WTC11 (cell line): Measurements from ENCODE around the gene CCBE1. TPM values are rescaled to one million over a fixed set of nuclear protein-coding genes. Genes with fewer than 3 reads are reported as not detected.

Source experiments
- ATAC-seq: fragments of 200-7000 bp; cut with Tn5 transposase; 2 replicates; pipeline ENCODE4 v1.10.0; 2021; ENCODE audit warnings: mild to moderate bottlenecking, moderate library complexity
- CTCF ChIA-PET: fragments of 300-600 bp; sonication (Branson Sonifier 250); formaldehyde crosslinking; loops from one replicate; lab custom pipeline; 2021; ENCODE audit warnings: antibody characterized with exemption; lab: Charles Lee
- POLR2A ChIA-PET: fragments of 350-600 bp; sonication (Branson Sonifier 250); formaldehyde crosslinking; loops from one replicate; lab custom pipeline; 2021; ENCODE audit warnings: antibody characterized with exemption; lab: Charles Lee
- DNase-seq: peaks from one replicate; pipeline ENCODE4 v3.0.0; 2021; ENCODE audit warnings: low spot score
- H3K27ac Mint-ChIP-seq: 2 replicates; pipeline ENCODE4 v1.8.0; 2021; ENCODE audit warnings: mixed read lengths
- H3K27me3 Mint-ChIP-seq: 2 replicates; pipeline ENCODE4 v1.8.0; 2021; ENCODE audit warnings: low read depth, mild to moderate bottlenecking, moderate library complexity, mixed read lengths
- H3K36me3 Mint-ChIP-seq: 2 replicates; pipeline ENCODE4 v1.8.0; 2021; ENCODE audit warnings: mixed read lengths
- H3K4me1 Mint-ChIP-seq: 2 replicates; pipeline ENCODE4 v1.8.0; 2022; ENCODE audit warnings: mixed read lengths
- H3K4me3 Mint-ChIP-seq: 2 replicates; pipeline ENCODE4 v1.8.0; 2021; ENCODE audit warnings: mild to moderate bottlenecking, moderate library complexity, mixed read lengths
- H3K9me3 Mint-ChIP-seq: 2 replicates; pipeline ENCODE4 v1.8.0; 2021; ENCODE audit warnings: mixed read lengths
- GABPB1 ChIP-seq: sonication (generic); formaldehyde crosslinking; IDR thresholded peaks from 2 replicates; pipeline ENCODE4 v1.8.1; 2023; ENCODE audit warnings: mild to moderate bottlenecking, missing genetic modification reagents
- GRHL2 ChIP-seq: fragments of 250-450 bp; sonication (Bioruptor Pico); IDR thresholded peaks from 2 replicates; pipeline ENCODE4 v1.8.0; 2022; ENCODE audit warnings: mild to moderate bottlenecking, moderate library complexity; ENCODE audit not compliant: insufficient replicate concordance, severe bottlenecking
- HMGA2 ChIP-seq: fragments of 250-450 bp; sonication (Bioruptor Pico); IDR thresholded peaks from 2 replicates; pipeline ENCODE4 v1.4.0; 2021; ENCODE audit warnings: mild to moderate bottlenecking, moderate library complexity
- JAZF1 ChIP-seq: fragments of 250-450 bp; sonication (Bioruptor Pico); IDR thresholded peaks from 2 replicates; pipeline ENCODE4 v1.9.0; 2021; ENCODE audit warnings: moderate library complexity, mild to moderate bottlenecking, inconsistent platforms
- NFATC4 ChIP-seq: fragments of 250-450 bp; sonication (Bioruptor Pico); IDR thresholded peaks from 2 replicates; pipeline ENCODE4 v1.9.0; 2021; ENCODE audit warnings: mild to moderate bottlenecking
- NFE2L1 ChIP-seq: sonication (generic); formaldehyde crosslinking; IDR thresholded peaks from 2 replicates; pipeline ENCODE4 v1.8.1; 2023; ENCODE audit warnings: missing genetic modification reagents
- NR2C2 ChIP-seq: sonication (generic); formaldehyde crosslinking; IDR thresholded peaks from 2 replicates; pipeline ENCODE4 v1.8.0; 2022; ENCODE audit warnings: mild to moderate bottlenecking, missing genetic modification reagents
- SMAD4 ChIP-seq: sonication (generic); formaldehyde crosslinking; IDR thresholded peaks from 2 replicates; pipeline ENCODE4 v1.8.0; 2022; ENCODE audit warnings: mild to moderate bottlenecking, missing genetic modification reagents
- SOX15 ChIP-seq: fragments of 250-450 bp; sonication (Bioruptor Pico); IDR thresholded peaks from 2 replicates; pipeline ENCODE4 v1.9.0; 2021; ENCODE audit warnings: mild to moderate bottlenecking
- TEAD1 ChIP-seq: sonication (generic); formaldehyde crosslinking; IDR thresholded peaks from 2 replicates; pipeline ENCODE4 v1.8.0; 2022; ENCODE audit warnings: mild to moderate bottlenecking, missing genetic modification reagents
- TEAD4 ChIP-seq: sonication (generic); formaldehyde crosslinking; IDR thresholded peaks from 2 replicates; pipeline ENCODE4 v1.8.0; 2022; ENCODE audit warnings: mild to moderate bottlenecking, missing genetic modification reagents
- ZBTB21 ChIP-seq: sonication (generic); formaldehyde crosslinking; IDR thresholded peaks from 2 replicates; pipeline ENCODE4 v1.8.1; 2023; ENCODE audit warnings: mild to moderate bottlenecking, missing genetic modification reagents, borderline replicate concordance
- ZNF121 ChIP-seq: sonication (generic); formaldehyde crosslinking; IDR thresholded peaks from 2 replicates; pipeline ENCODE4 v1.8.0; 2023; ENCODE audit warnings: missing genetic modification reagents
- ZNF263 ChIP-seq: sonication (generic); formaldehyde crosslinking; IDR thresholded peaks from 2 replicates; pipeline ENCODE4 v1.8.1; 2022; ENCODE audit warnings: low read depth, mild to moderate bottlenecking, moderate library complexity, missing genetic modification reagents
- total RNA-seq: library from RNA; stranded (reverse); gene quantifications from 3 replicates; pipeline ENCODE4 v1.2.3, GENCODE V29; 2021
- TF ChIP-seq, protein P1 (sequence below): fragments of 250-450 bp; sonication (Bioruptor Pico); IDR thresholded peaks from 2 replicates; pipeline ENCODE4 v2.1.2; 2022; ENCODE audit warnings: mild to moderate bottlenecking, moderate library complexity
- TF ChIP-seq, protein P2 (sequence below): sonication (generic); formaldehyde crosslinking; IDR thresholded peaks from 2 replicates; pipeline ENCODE4 v1.8.1; 2022; ENCODE audit warnings: mild to moderate bottlenecking, moderate library complexity, missing genetic modification reagents
- TF ChIP-seq, protein P3 (sequence below): sonication (generic); formaldehyde crosslinking; IDR thresholded peaks from 2 replicates; pipeline ENCODE4 v1.8.1; 2023; ENCODE audit warnings: mild to moderate bottlenecking, missing genetic modification reagents
- TF ChIP-seq, protein P4 (sequence below): fragments of 250-450 bp; sonication (Bioruptor Pico); IDR thresholded peaks from 2 replicates; pipeline ENCODE4 v1.9.0; 2021; ENCODE audit warnings: mild to moderate bottlenecking, borderline replicate concordance
- TF ChIP-seq, protein P5 (sequence below): sonication (generic); formaldehyde crosslinking; IDR thresholded peaks from 2 replicates; pipeline ENCODE4 v1.8.1; 2022; ENCODE audit warnings: mild to moderate bottlenecking, missing genetic modification reagents, moderate library complexity, borderline replicate concordance
- TF ChIP-seq, protein P6 (sequence below): fragments of 250-450 bp; sonication (Bioruptor Pico); IDR thresholded peaks from 2 replicates; pipeline ENCODE4 v1.9.0; 2021; ENCODE audit warnings: mild to moderate bottlenecking
- TF ChIP-seq, protein P7 (sequence below): sonication (generic); formaldehyde crosslinking; IDR thresholded peaks from 2 replicates; pipeline ENCODE4 v1.8.1; 2023; ENCODE audit warnings: mild to moderate bottlenecking, moderate library complexity, missing genetic modification reagents
- TF ChIP-seq, protein P8 (sequence below): sonication (generic); formaldehyde crosslinking; IDR thresholded peaks from 2 replicates; pipeline ENCODE4 v1.8.1; 2023; ENCODE audit warnings: mild to moderate bottlenecking, missing genetic modification reagents, moderate library complexity

Gene CCBE1
- total RNA-seq, 1 experiment from 2014 or later, result 9.7 TPM

DNA sequence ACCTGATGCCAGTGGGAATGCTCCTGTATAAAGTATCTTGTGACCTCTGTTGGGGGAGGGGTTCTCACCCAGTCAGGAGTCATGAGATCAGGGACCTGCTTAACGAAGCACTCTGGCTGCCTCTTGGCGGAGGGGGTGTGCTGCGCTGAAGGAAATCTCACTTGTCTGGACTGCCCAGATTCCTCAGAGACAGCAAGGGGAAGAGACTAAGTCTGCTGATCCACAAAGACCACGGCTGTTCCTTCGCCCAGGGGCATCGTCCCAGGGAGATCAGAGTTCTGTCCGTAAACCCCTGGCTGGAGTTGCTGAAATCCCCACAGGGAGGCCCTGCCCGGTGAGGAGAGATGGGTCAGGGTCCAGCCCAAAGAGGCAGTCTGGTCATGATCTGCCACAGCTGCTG, 168.4 kb downstream of the CCBE1 start:
- H3K27ac Mint-ChIP-seq, result no peak overlapping the region
- no peaks in the 10 kb centered on the region for H3K36me3 Mint-ChIP-seq
- ChIA-PET POLR2A (no interaction called here), CTCF (interaction anchor here (1.5 kb wide), 1 partner anchor 295 kb away, joined by 3 read pairs; no protein-coding TSS in a partner anchor)
- TF ChIP-seq ZNF121 (CRISPR knock-in tag) (no peak), GABPB1 (CRISPR knock-in tag) (no peak), ZBTB21 (no peak), TEAD1 (CRISPR knock-in tag) (no peak), SOX15 (CRISPR knock-in tag) (no peak), NFATC4 (CRISPR knock-in tag) (no peak), NR2C2 (CRISPR knock-in tag) (no peak), TEAD4 (CRISPR knock-in tag) (no peak), HMGA2 (CRISPR knock-in tag) (no peak), ZNF263 (no peak), NFE2L1 (no peak)
- TF ChIP-seq, protein P1, sequence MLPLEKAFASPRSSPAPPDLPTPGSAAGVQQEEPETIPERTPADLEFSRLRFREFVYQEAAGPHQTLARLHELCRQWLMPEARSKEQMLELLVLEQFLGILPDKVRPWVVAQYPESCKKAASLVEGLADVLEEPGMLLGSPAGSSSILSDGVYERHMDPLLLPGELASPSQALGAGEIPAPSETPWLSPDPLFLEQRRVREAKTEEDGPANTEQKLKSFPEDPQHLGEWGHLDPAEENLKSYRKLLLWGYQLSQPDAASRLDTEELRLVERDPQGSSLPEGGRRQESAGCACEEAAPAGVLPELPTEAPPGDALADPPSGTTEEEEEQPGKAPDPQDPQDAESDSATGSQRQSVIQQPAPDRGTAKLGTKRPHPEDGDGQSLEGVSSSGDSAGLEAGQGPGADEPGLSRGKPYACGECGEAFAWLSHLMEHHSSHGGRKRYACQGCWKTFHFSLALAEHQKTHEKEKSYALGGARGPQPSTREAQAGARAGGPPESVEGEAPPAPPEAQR (CRISPR knock-in tag), result no peak
- TF ChIP-seq, protein P2, sequence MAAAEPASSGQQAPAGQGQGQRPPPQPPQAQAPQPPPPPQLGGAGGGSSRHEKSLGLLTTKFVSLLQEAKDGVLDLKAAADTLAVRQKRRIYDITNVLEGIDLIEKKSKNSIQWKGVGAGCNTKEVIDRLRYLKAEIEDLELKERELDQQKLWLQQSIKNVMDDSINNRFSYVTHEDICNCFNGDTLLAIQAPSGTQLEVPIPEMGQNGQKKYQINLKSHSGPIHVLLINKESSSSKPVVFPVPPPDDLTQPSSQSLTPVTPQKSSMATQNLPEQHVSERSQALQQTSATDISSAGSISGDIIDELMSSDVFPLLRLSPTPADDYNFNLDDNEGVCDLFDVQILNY, result no peak
- TF ChIP-seq, protein P3, sequence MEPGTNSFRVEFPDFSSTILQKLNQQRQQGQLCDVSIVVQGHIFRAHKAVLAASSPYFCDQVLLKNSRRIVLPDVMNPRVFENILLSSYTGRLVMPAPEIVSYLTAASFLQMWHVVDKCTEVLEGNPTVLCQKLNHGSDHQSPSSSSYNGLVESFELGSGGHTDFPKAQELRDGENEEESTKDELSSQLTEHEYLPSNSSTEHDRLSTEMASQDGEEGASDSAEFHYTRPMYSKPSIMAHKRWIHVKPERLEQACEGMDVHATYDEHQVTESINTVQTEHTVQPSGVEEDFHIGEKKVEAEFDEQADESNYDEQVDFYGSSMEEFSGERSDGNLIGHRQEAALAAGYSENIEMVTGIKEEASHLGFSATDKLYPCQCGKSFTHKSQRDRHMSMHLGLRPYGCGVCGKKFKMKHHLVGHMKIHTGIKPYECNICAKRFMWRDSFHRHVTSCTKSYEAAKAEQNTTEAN, result no peak
- TF ChIP-seq, protein P4, sequence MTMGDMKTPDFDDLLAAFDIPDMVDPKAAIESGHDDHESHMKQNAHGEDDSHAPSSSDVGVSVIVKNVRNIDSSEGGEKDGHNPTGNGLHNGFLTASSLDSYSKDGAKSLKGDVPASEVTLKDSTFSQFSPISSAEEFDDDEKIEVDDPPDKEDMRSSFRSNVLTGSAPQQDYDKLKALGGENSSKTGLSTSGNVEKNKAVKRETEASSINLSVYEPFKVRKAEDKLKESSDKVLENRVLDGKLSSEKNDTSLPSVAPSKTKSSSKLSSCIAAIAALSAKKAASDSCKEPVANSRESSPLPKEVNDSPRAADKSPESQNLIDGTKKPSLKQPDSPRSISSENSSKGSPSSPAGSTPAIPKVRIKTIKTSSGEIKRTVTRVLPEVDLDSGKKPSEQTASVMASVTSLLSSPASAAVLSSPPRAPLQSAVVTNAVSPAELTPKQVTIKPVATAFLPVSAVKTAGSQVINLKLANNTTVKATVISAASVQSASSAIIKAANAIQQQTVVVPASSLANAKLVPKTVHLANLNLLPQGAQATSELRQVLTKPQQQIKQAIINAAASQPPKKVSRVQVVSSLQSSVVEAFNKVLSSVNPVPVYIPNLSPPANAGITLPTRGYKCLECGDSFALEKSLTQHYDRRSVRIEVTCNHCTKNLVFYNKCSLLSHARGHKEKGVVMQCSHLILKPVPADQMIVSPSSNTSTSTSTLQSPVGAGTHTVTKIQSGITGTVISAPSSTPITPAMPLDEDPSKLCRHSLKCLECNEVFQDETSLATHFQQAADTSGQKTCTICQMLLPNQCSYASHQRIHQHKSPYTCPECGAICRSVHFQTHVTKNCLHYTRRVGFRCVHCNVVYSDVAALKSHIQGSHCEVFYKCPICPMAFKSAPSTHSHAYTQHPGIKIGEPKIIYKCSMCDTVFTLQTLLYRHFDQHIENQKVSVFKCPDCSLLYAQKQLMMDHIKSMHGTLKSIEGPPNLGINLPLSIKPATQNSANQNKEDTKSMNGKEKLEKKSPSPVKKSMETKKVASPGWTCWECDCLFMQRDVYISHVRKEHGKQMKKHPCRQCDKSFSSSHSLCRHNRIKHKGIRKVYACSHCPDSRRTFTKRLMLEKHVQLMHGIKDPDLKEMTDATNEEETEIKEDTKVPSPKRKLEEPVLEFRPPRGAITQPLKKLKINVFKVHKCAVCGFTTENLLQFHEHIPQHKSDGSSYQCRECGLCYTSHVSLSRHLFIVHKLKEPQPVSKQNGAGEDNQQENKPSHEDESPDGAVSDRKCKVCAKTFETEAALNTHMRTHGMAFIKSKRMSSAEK, result no peak
- TF ChIP-seq, protein P5, sequence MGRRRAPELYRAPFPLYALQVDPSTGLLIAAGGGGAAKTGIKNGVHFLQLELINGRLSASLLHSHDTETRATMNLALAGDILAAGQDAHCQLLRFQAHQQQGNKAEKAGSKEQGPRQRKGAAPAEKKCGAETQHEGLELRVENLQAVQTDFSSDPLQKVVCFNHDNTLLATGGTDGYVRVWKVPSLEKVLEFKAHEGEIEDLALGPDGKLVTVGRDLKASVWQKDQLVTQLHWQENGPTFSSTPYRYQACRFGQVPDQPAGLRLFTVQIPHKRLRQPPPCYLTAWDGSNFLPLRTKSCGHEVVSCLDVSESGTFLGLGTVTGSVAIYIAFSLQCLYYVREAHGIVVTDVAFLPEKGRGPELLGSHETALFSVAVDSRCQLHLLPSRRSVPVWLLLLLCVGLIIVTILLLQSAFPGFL (CRISPR knock-in tag), result no peak
- no peak for ATAC-seq
- no peak overlapping the region for H3K4me3 Mint-ChIP-seq
- H3K4me1 Mint-ChIP-seq, result no peaks in the 10 kb centered on the region
- no peaks in the 10 kb centered on the region; the same call in 1 of the 2 replicates for H3K27me3 Mint-ChIP-seq
- H3K9me3 Mint-ChIP-seq, result peaks cover 23% of the 10 kb centered on the region
- no peak for DNase-seq

DNA sequence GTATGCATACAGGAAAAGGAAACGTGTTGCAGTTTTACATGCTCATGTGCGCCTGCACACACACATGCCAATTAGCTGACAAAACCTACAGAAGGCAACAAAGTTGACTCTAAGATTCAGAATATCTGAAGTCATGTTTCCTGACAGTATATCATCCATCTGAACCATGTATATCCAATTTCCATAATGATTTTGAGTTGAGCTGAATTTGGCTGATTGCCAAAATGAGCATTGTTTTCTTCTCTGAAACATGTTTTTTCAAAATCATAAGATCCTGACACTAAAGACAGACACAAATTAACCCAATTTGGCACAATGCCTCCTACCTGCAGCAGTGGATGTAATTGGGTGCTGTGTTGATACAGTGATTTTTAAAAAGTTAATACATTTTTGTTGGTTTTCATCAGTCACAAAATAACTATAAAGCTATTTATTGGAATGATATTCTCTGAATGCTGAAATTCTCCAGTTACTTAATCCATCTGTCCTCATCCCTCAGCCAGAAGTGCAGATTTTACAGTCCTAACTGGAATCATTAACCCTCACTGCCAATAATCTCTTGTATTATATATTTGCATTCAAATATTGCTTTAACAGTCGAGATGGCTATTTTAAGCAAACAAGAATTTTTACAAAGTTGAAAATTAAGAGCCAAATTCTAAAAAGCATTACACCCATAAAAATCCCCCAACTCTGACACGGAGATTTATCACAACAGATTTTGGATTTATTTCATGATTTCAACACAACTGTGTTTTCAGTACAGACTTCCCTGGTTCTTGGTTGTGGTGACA, 176.5 kb downstream of the CCBE1 start:
- Mint-ChIP-seq H3K36me3 (no peaks in the 10 kb centered on the region), H3K27ac (no peak overlapping the region), H3K4me3 (no peak overlapping the region), H3K9me3 (peaks cover 7% of the 10 kb centered on the region; the same call in 1 of the 2 replicates), H3K27me3 (no peaks in the 10 kb centered on the region), H3K4me1 (peaks cover 9% of the 10 kb centered on the region)
- ChIA-PET POLR2A (no interaction called here), CTCF (no interaction called here)
- no peak for ATAC-seq
- DNase-seq, result no peak
- TF ChIP-seq, protein P6, sequence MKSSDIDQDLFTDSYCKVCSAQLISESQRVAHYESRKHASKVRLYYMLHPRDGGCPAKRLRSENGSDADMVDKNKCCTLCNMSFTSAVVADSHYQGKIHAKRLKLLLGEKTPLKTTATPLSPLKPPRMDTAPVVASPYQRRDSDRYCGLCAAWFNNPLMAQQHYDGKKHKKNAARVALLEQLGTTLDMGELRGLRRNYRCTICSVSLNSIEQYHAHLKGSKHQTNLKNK (CRISPR knock-in tag), result no peak
- TF ChIP-seq SMAD4 (CRISPR knock-in tag), result no peak
- no peak for TF ChIP-seq GABPB1 (CRISPR knock-in tag)
- no peak for TF ChIP-seq GRHL2
- TF ChIP-seq JAZF1 (CRISPR knock-in tag), result no peak
- TF ChIP-seq, protein P7, sequence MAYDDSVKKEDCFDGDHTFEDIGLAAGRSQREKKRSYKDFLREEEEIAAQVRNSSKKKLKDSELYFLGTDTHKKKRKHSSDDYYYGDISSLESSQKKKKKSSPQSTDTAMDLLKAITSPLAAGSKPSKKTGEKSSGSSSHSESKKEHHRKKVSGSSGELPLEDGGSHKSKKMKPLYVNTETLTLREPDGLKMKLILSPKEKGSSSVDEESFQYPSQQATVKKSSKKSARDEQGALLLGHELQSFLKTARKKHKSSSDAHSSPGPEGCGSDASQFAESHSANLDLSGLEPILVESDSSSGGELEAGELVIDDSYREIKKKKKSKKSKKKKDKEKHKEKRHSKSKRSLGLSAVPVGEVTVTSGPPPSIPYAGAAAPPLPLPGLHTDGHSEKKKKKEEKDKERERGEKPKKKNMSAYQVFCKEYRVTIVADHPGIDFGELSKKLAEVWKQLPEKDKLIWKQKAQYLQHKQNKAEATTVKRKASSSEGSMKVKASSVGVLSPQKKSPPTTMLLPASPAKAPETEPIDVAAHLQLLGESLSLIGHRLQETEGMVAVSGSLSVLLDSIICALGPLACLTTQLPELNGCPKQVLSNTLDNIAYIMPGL (CRISPR knock-in tag), result no peak
- TF ChIP-seq, protein P8, sequence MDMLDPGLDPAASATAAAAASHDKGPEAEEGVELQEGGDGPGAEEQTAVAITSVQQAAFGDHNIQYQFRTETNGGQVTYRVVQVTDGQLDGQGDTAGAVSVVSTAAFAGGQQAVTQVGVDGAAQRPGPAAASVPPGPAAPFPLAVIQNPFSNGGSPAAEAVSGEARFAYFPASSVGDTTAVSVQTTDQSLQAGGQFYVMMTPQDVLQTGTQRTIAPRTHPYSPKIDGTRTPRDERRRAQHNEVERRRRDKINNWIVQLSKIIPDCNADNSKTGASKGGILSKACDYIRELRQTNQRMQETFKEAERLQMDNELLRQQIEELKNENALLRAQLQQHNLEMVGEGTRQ, result no peak
